Measurements from ENCODE around the gene GMDS. TPM values are rescaled to one million over a fixed set of nuclear protein-coding genes. Genes with fewer than 3 reads are reported as not detected.
A peak's percentile ranks its signal among the peaks of the same experiment; 100 is the strongest.

Gene GMDS
- total and polyA plus RNA-seq, 2 of the 13 experiments (the other 11 are each of a cell fraction or from before 2014, with no cell fraction given) = 64.4 to 112 TPM

- no peak for TF ChIP-seq ZNF784 (CRISPR knock-in tag; IDR thresholded peaks at IDR 0.05; ENCODE audit: borderline replicate concordance)
- TF ChIP-seq TARDBP (CRISPR knock-in tag; IDR thresholded peaks at IDR 0.05) = 0 out of 2 replicates have a peak, but pooled peaks have one; percentile 45
- TF ChIP-seq HOMEZ (CRISPR knock-in tag; IDR thresholded peaks at IDR 0.05; ENCODE audit: low read depth) = no peak
- 0 out of 2 replicates have a peak, but pooled peaks have one; percentile 4 for TF ChIP-seq LCORL (IDR thresholded peaks at IDR 0.05)
- TF ChIP-seq LCORL (CRISPR knock-in tag; IDR thresholded peaks at IDR 0.05) = no peak
- no peak for TF ChIP-seq ZNF543 (CRISPR knock-in tag; IDR thresholded peaks at IDR 0.05)
Observed at GRCh38 chr6:1737463-1738311, 507.7 kb downstream of the GMDS start (continued).

GRCh38 chr6:1736346-1737105 lies 508.9 kb downstream of the GMDS start:
- ChIA-PET POLR2A (no interaction called here), CTCF (ENCODE audit: low intra/inter-chr PET ratio, low total read pairs) (no interaction called here)
- H3K4me2 ChIP-seq (ENCODE audit: low read depth, low read length) = no peak overlapping the region
- no peak overlapping the region for H3K9ac ChIP-seq (ENCODE audit: insufficient read depth, low read depth, low read length)
- H3K9me3 ChIP-seq (ENCODE audit: low read length) = no peaks in the 10 kb centered on the region
- H3K36me3 ChIP-seq (replicated peaks in 1 of 2; ENCODE audit: control insufficient read depth in 1 of 2, insufficient read depth in 2 of 2, low read length in 2 of 2) = peaks cover 7 to 26% of the 10 kb centered on the region in 2 experiments
- intact Hi-C loops (cut with micrococcal nuclease; ENCODE audit: unreplicated experiment) = no loop called here
- no peaks in the 10 kb centered on the region for H3K79me2 ChIP-seq (ENCODE audit: insufficient read depth, low read length)
- no peaks in the 10 kb centered on the region for H4K20me1 ChIP-seq (ENCODE audit: insufficient read depth, low read length)
- BruUV-seq (replicated peaks) = no TSS peak
- H3K4me1 ChIP-seq (ENCODE audit: insufficient read depth, low read length) = no peaks in the 10 kb centered on the region
- ATAC-seq (no peak), FAIRE-seq (no peak), DNase-seq (ENCODE audit: low spot score) (no peak)
- no peak overlapping the region for H3K4me3 ChIP-seq (replicated peaks in 1 of 3; ENCODE audit: insufficient read depth in 1 of 3, low read depth in 2 of 3, low read length in 3 of 3)
- H3K27ac ChIP-seq (ENCODE audit: extremely low read length, insufficient read depth, low read length) = no peak overlapping the region
- no peaks in the 10 kb centered on the region for H3K27me3 ChIP-seq (ENCODE audit: control insufficient read depth in 1 of 2, insufficient read depth in 2 of 2, low read length in 2 of 2)
- H2AFZ ChIP-seq (ENCODE audit: low read length) = no peak overlapping the region
- in situ Hi-C loops (cut with HindIII; ENCODE audit: extremely low pct_ligation_motif_present, low pct_unique_long_range_greater_than_20kb) = no loop called here
- WGBS (ENCODE audit: low lambda C conversion rate) = 96% methylated on average over 6 of the region's 6 CpGs
- no peak for TF ChIP-seq E2F5 (CRISPR knock-in tag; conservative IDR thresholded peaks at IDR 0.05)
- no peak for TF ChIP-seq RBM22 (optimal IDR thresholded peaks at IDR 0.05; ENCODE audit: low read length)
- no peak for TF ChIP-seq NFE2L1 (CRISPR knock-in tag; IDR thresholded peaks at IDR 0.05; ENCODE audit: borderline replicate concordance)
- TF ChIP-seq NKX3-1 (CRISPR knock-in tag; IDR thresholded peaks at IDR 0.05) = no peak
- TF ChIP-seq NPAS2 (CRISPR knock-in tag; IDR thresholded peaks at IDR 0.05; ENCODE audit: borderline replicate concordance) = no peak
- TF ChIP-seq HIVEP1 (CRISPR knock-in tag; IDR thresholded peaks at IDR 0.05) = no peak
- no peak for TF ChIP-seq CERS6 (CRISPR knock-in tag; IDR thresholded peaks at IDR 0.05)
- TF ChIP-seq ZNF761 (CRISPR knock-in tag; conservative IDR thresholded peaks at IDR 0.05) = no peak
